GM21367 (cell line): ENCODE measurements around the gene IDI1.
"Not testable (repeated sequence)": the region's sequence is repeated elsewhere in the genome, so short reads cannot be mapped to it uniquely, and the experiment has no call there.

ENCODE experiments used
- ATAC-seq: cut with Tn5 transposase; IDR thresholded peaks from one replicate; pipeline ENCODE4 v1.9.1; 2021; ENCODE audit not compliant: unreplicated experiment

The IDI1 gene

DNA sequence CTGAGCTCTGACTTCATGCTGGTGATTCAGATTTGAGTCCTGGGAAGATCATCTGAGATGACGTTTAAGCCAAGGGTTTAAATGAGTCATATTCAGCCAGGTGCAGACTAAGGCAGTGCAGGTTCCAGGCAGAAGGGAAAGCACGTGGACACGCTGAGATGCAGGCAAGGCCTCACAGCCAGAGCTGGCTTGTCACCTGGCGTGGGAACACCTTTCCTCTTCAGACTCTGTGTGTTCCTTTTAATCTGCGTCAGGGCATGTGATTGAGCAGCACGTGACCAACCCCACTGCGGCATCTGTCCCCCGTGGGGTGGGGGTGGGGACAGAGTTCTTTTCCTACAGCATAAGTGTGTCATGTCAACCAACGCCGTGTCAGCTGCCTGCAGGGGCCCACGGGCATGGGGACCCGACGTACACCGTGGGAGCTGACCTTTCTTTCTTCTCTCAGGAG, 12.6 kb downstream of the IDI1 start:
- ATAC-seq = no peak

DNA sequence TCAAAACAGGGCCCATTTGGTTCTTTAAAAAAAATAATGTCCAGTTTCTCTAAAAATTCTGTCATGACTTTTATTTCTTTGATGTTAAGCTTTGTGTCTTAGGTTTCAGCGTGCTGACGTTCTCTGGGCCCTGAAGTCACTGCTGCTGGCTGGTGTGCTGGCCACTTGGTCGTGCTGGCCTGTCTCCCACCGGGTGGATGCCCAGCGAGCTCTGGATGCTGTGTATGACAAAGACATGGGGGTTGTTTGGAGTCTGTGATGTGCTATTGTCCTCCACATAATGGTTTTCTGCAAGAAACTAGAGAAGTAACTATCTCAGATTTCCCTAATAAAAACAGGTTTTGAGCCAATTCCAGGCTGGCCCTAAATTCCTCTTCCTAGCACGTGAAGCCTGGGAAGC, 13.7 kb downstream of the IDI1 start:
- ATAC-seq = no peak

DNA sequence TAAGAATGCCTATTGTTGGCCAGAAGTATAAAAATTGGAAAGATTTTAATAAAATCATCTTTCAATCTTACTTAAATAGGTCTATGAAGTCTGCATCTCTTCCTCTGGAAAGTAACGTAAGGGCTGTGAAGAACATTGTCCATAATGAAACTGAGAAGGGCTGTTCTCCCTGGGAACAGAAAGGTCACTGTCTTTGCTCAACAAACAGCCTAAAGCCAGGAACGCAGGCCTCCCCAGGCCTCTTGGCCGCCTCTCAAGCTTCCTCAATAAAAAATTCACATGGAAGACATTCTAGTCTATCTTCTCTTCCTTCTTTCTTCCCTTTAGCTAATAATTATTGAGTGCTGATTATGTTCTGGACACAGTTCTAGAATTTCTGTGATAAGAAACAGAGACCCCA, 14.2 kb downstream of the IDI1 start:
- ATAC-seq = no peak

DNA sequence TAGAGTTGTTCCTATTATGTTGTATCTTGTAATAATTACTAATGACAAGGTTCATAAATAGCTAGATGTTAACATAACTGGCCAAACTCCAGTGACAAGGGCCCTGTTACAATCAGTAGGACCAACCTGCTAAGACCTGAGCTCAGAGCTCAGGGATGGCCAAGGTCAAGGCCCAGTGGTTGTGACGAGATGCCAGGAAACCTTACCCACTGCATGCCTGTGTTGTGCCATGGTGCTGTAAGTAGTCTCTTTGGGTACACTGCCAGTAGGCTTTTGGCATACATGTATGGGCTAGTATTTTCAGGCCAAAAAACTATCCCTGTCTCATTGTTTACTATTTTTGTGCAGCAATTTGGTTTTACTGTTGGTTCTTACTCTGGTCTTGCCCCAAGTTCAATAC, 15.3 kb downstream of the IDI1 start:
- ATAC-seq = no peak

DNA sequence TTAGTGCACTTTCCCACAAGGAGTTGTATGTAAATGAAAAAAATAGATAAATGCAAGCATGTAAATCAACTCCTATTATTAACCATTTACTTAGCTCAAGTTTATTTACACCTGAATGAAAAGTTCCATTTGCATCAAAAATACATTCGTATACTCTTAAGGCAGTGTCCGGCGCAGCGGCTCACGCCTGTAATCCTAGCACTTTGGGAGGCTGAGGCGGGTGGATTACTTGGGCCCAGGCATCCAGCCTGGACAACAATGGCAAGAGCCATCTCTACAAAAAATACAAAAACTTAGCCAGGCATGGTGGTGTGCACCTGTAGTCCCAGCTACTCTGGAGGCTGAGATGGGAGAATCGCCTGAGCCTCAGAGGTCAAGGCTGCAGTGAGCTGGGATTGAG, 19.1 kb downstream of the IDI1 start:
- ATAC-seq = no peak

DNA sequence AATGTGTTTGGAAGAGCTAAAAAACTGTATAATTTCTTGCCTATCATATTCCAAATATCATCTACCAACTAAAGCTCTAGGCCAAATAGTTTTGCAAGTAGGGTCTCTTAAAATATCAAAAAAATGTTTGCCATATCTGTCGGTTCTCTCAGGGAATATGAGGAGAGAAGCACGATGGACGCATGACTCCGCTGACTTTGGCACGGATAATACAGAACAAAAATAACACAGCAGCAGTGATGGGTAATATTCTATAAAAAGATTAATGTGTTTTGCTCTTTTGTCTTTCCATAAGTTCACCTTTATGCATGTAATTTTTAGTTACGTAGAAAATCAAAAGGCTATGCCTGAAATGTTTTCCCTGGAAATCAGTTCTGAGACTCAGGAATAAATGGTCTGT, 22.3 kb downstream of the IDI1 start:
- no peak for ATAC-seq

DNA sequence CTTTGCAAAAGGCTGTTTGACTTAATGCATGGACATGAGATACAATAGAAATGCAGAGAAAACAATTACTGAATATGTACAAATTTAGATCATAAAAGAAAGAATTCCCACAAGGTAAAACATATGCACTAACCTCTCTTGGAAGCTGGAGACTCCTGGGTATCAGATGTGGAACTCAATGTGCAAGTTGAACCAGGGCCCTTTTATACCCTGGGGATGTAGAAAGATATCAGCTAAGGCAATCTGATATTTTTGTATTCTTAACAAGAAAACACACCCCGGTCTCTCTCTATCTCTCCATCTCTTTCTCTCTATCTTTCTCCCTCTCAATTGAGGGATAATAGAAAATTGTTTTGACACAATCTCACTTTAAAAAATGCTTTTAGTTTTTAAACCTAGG, 23.2 kb downstream of the IDI1 start, which contains the start of gene IDI2:
Gene IDI2 (minus strand): TSS at position 177 of the 400 bp plus-strand sequence. CDS start 1,136 bp downstream, outside the sequence.
- no peak for ATAC-seq

DNA sequence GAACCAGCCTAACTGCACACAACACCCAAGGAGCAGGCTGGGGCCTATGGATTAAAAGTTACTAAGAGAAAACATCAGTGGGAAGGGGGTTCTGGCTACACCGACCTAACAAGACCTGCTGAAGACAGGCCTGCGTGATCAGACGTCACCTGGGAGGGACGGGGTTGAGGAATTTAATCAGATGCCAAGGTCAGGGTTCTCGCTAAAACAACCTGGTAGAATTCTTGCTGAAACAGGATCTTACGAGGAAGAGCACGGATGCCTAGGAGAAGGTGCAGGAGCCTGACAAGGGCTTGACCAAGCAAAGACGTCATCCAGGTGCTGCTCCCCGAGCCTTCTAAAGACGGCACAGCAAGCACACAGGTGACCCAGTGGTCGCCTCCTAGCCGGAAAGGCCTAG, 24.8 kb downstream of the IDI1 start:
- ATAC-seq = no peak

DNA sequence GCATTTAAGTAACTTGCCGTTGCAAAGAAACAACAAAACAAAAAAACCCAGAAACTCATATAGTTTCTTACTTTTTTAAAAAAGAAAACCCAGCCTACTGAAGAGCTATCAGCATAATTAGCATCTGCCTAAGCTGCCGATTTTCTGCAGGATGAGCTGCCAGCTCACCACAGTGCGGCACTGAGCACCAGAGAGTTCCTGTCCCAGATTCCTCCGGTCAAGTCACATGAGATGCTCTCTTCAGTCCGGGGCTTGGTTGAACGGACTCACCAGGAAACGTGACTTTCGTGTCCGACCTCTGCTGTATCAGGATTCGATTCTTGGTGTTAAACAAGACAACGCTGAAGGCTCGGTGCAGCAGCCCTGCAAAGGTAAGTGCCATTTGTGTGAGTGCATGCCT, 26.5 kb downstream of the IDI1 start:
- ATAC-seq = no peak

DNA sequence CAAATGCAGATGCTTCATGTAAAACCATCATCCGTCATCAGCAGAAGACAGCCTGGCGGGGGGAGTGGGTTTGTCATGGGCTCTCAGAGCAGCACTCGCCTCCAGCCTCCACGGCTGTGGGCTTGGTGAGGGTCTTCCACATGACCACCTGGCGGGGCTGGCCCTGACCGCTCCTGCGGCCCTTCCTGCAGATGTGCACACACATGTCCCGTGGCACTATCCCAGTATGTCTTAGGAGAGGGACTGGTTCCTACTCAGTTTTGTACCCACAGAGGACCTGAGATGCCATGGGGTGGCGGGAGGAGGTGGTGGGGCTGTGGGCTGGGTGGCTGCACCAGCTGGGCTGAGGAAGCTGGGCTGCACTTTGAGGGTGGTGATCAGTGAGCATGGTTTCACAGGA, 28.0 kb downstream of the IDI1 start:
- ATAC-seq = no peak

DNA sequence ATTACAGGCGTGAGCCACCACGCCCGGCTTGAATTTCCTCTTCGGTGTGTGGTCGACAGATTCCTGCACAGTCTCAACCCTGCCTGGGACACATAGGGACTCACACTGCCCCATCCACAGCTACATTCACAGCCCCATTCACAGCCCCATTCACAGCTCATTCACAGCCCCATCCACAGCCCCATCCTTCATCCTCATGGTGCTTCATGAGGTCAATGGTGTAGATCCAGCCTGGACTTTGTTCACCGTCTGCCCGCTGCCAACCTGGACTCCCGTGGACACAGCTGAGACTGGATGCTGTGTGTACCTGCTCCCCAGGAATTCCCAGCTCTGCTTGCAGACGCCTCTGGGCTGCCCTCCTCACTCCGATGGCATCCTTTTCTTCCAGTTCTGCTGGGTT, 28.5 kb downstream of the IDI1 start:
- no peak for ATAC-seq

DNA sequence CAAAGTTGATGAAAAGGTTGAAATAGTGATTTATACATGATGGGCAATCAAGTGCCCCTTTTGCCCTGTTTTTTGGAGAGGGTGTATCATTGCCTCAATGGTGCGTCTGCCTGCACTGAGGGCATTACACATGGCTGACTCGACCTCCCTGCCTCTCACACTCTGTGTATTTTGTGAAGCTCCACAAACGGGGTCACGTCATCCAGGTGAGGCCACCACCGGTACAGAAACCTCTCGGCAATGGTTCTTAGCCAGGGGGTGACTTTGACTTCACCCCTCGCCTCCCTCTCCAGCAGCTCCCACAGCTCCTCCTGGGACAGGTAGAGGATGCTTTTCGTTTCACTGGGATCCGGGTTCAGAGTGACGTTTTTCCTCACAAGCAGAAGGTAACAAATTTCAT, 29.6 kb downstream of the IDI1 start:
- ATAC-seq = no peak

DNA sequence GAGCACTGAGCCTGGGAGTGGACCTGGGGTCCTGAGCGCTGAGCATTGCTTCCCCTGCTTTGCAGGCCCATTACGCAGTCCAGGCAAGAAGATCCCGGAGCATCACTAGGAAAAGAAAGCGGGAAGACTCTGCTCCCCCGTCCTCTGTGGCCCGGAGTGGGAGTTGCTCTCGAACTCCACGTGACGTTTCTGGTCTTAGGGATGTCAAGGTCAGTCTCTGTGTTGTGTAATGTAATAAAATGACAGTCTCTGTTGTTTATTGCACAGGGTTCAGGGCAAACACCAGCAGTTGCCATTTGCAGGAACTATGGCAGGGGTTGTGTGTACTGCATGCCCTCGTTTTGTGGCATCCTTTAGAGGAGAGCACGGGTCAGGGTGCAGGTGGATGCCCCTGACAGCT, 33.2 kb downstream of the IDI1 start:
- no peak for ATAC-seq

DNA sequence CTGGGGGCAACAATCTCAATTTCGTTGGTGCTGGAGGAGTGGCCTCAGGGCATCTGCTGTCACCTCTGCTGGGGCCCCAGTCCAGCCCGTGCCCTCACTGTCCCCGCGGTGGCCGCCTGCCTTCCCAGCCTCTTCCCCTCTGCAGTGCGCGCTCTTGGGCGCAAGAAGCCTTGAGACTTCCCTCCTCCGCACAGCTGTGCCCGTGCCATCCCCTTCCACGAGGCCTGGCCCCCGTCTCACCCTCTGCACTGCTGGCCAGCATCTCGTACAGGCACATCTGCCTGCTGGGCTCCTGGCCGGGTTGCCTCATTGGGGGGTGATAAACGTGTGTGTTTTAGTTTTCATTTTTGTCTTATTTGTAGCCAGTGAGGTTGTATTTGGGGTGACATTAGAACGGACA, 37.2 kb downstream of the IDI1 start:
- ATAC-seq = no peak

DNA sequence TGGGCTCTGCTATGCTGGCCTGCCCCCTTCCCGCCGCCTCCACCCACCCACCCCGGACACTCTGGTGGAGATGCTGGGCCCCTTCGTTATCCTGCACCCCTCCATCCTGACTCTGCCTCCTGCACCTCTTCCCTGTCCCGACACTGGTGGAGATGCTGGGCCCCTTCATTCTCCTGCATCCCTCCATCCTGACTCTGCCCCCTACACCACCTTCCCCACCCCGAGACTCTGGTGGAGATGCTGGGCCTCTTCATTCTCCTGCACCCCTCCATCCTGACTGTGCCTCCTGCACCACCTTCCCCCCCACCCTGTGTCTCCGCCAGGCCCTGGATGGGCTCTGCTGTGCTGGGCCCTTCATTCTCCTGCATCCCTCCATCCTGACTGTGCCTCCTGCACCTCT, 38.2 kb downstream of the IDI1 start:
- ATAC-seq = no peak

DNA sequence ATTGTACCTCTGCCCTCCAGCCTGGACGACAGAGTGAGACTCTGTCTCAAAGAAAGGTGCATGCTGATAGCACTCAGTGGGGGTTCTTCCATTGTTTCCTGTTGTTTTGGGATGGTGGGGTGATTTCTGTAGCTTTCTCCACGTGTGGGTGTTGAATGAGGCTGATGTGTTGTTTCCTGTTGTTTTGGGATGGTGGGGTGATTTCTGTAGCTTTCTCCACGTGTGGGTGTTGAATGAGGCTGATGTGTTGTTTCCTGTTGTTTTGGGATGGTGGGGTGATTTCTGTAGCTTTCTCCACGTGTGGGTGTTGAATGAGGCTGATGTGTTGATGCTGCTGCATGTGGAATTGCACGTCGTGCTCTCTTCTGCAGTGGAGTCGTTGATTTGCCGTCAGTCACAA, 39.0 kb downstream of the IDI1 start:
- not testable (repeated sequence) for ATAC-seq

DNA sequence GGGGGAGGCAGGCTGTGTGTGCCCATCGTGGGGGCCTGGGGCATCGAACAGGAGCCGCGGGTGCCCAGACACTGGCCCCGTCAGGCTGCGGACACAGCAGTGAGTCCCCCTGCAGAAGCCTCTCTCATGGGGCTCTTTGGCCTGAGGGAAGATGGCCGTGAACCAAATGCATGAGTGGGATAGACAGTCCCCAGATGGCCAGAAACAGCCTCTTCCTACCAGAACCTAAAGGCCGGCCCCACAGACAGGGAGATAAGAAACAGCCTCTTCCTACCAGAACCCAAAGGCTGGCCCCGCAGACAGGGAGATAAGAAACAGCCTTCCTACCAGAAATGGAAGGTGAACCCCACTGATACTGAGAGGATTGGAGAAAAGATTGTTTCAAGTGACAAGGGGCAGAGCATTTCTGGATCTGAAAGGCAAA, 39.8 kb downstream of the IDI1 start:
- ATAC-seq = no peak

DNA sequence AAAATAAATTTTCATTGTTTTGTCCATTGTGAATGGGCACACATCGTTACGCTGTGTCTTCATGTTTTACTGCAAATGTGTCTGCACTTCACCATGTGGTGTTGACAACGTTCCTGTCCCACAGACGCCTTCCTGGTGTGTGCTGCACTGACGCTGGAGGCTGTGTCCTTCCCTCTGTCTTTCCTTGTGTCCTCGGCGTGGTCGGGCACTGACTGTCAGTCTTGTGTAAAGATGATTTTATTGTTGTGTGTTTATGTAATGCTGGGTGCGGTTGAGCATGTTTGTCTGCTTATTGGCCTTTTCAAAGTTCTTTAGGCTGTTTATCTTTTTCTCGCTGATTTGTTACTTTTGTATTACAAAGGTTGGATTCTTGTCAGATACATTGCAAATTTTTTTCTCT, 41.3 kb downstream of the IDI1 start:
- no peak for ATAC-seq

DNA sequence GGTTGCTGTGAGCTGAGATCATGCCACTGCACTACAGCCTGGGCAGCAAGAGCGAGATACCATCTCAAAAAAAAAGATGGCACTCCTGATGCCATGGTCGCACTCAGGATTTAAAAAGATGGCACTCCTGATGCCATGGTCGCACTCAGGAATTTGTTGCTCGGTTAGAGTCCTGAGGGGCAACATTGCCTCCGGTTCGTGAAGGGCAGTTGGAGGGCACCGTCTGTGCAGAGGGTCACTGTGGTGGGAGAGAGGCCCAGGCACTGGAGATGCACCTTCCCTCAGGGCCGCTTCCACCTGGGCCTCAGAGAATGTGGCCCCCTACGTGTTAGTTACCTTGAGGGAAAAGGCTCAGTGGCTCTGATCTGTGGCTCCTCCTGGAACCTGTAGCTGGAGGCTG, 42.3 kb downstream of the IDI1 start:
- no peak for ATAC-seq

DNA sequence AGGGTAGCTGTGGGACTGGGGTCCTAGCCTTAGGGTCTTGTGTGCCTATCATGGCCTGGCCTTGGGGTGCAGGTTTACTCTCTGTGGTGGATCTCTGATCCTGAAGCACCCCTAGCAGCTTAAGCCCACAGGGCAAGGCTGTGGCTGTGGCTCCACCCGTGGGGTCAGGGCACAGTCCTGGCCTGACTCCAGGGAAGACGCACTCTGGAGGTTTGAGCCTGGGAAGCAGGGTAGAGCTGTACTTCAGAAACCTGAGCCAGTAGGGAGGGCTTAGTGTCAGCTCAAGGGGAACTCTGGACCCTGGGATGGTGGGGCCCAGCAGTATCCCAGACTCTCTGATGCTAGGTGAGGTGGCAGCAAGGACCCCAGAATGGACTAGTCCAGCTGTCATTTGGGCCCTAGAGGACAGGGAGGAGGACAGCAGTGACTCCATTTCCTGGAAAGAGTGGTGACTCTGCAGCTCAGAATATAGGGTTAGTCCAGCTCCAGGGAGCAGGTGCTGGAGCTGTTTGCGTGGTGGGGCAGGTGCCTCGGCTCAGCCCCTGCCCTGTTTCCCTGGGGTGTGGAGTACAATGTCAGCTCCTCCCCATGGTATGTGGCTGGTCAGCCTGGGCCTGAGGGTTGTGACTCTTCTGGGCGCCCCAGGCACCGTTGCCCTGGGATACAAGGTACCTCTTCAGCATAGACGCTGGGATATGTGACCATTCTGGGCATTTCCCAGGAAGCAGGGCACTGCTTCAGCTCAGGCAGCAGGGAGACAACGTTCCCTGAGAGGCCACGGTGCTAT, 44.8 kb downstream of the IDI1 start:
- no peak for ATAC-seq

DNA sequence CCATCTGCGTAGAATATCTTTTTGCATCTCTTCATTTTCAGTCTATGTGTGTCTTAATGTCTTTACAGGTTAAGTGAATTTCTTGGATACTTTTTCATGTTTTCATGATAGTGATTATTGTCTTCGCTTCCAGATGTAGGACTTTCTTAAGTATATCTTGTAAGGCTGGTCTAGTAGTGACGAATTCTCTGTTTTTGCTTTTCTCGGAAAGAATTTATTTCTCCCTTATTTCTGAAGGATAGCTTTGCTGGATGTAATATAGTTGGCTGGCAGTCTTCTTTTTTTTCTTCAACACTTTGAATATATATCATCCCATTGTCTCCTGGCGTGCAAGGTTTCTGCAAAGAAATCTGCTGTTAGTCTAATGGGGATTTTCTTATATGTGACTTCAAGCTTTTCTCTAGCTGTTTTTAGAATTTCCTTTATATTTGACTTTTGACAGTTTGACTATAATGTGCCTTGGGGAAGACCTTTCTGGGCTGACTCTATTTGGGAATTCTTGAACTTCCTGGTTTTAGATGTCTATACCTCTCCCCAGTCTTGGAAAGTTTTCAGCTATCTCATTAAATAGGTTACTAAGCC, 46.4 kb downstream of the IDI1 start:
- no peak for ATAC-seq

DNA sequence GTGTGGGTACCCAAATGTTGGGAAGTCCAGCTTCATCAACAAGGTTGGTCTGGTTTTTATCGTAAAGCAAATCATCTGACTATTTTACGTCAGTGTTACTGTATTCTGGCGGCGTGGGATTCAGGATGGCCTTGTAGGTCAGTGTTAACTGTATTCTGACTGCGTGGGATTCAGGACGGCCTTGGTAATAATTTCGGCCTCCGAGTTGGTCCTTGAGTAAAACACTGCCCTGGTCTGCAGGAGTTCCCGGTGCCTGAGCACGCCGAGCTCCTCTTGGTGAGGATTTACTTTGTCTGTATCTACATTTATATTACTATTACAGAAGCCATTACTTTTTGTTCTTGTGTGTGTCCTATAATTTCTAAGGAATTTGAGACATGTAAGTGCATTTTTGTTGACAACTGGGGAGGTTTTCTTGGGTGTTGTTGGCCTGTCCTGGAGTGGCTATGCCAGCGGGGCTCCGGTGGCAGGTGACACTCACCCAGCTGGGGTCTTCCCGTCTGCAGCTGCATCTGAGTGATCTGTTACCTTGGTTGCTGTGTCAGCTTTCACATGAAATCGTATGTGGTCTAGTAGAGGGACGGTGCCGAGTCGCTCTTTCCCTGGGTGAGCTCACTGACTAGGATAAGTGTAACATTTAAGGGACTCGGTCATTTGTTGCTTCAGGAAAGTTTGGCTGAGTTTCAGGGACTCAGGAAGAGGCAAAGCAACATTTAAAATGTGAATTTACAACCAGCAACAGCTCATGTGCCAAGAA, 51.5 kb downstream of the IDI1 start:
- no peak for ATAC-seq
